IgD-negative memory B cell (primary cell): ENCODE measurements around the gene TMC1. TPM values are rescaled to one million over a fixed set of nuclear protein-coding genes. Genes with fewer than 3 reads are reported as not detected.
"Not testable (repeated sequence)": the region's sequence is repeated elsewhere in the genome, so short reads cannot be mapped to it uniquely, and the experiment has no call there.

Source experiments
- H3K27ac Mint-ChIP-seq, 3 donors: one replicate each; pipeline ENCODE4 v1.8.0; 2020 to 2022; ENCODE audit warnings: mild to moderate bottlenecking in 3 of 3, mixed read lengths in 3 of 3, moderate library complexity in 1 of 3
- H3K27me3 Mint-ChIP-seq: one replicate; pipeline ENCODE4 v1.8.0; 2021; ENCODE audit warnings: mixed read lengths
- H3K36me3 Mint-ChIP-seq: one replicate; pipeline ENCODE4 v1.8.0; 2020; ENCODE audit warnings: mild to moderate bottlenecking, mixed read lengths
- H3K4me1 Mint-ChIP-seq, 3 donors: one replicate each; pipeline ENCODE4 v1.8.0; 2020 to 2022; ENCODE audit warnings: mixed read lengths in 3 of 3, mild to moderate bottlenecking in 1 of 3
- H3K4me3 Mint-ChIP-seq, 4 donors: one replicate each; pipeline ENCODE4 v1.8.0; 2020 to 2022; ENCODE audit warnings: mild to moderate bottlenecking in 4 of 4, mixed read lengths in 4 of 4, moderate library complexity in 3 of 4
- H3K9me3 Mint-ChIP-seq, 3 donors: one replicate each; pipeline ENCODE4 v1.8.0; 2020 to 2021; ENCODE audit warnings: mixed read lengths in 3 of 3, mild to moderate bottlenecking in 1 of 3
- polyA plus RNA-seq: library from polyadenylated mRNA; unstranded; fragments of 300-500 nt; fragmentation: Illumina TruSeq; gene quantifications from one replicate; pipeline ENCODE4 v1.2.3, GENCODE V29; 2021

Gene TMC1
- polyA plus RNA-seq, 1 donor from 2014 or later, result not detected

- Mint-ChIP-seq H3K36me3 (no peaks in the 10 kb centered on the region), H3K27me3 (peaks cover 4% of the 10 kb centered on the region)
These were observed 23.9 kb upstream of the TMC1 start for GRCh38 chr9:72497447-72498046.

GRCh38 chr9:72506615-72507014 is 14.8 kb upstream of the TMC1 start:
- Mint-ChIP-seq H3K4me3 (no peak overlapping the region), H3K36me3 (peaks cover 1% of the 10 kb centered on the region), H3K27me3 (no peaks in the 10 kb centered on the region), H3K4me1 (peaks cover 0 to 1% (median 0%) of the 10 kb centered on the region in 3 donors), H3K9me3 (no peaks in the 10 kb centered on the region), H3K27ac (no peak overlapping the region)

More at GRCh38 chr9:72497447-72498046, 23.9 kb upstream of the TMC1 start:
- H3K4me1 Mint-ChIP-seq, result no peaks in the 10 kb centered on the region
- peaks cover 0 to 3% (median 2%) of the 10 kb centered on the region in 3 donors for H3K9me3 Mint-ChIP-seq
- no peak overlapping the region for H3K27ac Mint-ChIP-seq
- no peak overlapping the region for H3K4me3 Mint-ChIP-seq

- H3K9me3 Mint-ChIP-seq, result no peaks in the 10 kb centered on the region
- H3K36me3 Mint-ChIP-seq, result peaks cover 1% of the 10 kb centered on the region
- H3K4me1 Mint-ChIP-seq, result peaks cover 0 to 1% (median 0%) of the 10 kb centered on the region in 3 donors
- H3K27me3 Mint-ChIP-seq, result no peaks in the 10 kb centered on the region
- no peak overlapping the region for H3K27ac Mint-ChIP-seq
- H3K4me3 Mint-ChIP-seq, result no peak overlapping the region
These were observed 12.4 kb upstream of the TMC1 start for GRCh38 chr9:72509053-72509452.

GRCh38 chr9:72509635-72510034 is 11.8 kb upstream of the TMC1 start:
- H3K4me3 Mint-ChIP-seq, result no peak overlapping the region
- H3K27me3 Mint-ChIP-seq, result no peaks in the 10 kb centered on the region
- no peak overlapping the region for H3K27ac Mint-ChIP-seq
- H3K4me1 Mint-ChIP-seq, result no peaks in the 10 kb centered on the region
- peaks cover 1% of the 10 kb centered on the region for H3K36me3 Mint-ChIP-seq
- H3K9me3 Mint-ChIP-seq, result no peaks in the 10 kb centered on the region

GRCh38 chr9:72521011-72521410 is 397 bp upstream of the TMC1 start:
- not testable (repeated sequence) for H3K27ac Mint-ChIP-seq, H3K36me3 Mint-ChIP-seq, H3K4me1 Mint-ChIP-seq, H3K4me3 Mint-ChIP-seq, H3K27me3 Mint-ChIP-seq, H3K9me3 Mint-ChIP-seq

- Mint-ChIP-seq H3K27ac (no peak overlapping the region), H3K4me1 (peaks cover 5 to 18% (median 9%) of the 10 kb centered on the region in 3 donors), H3K36me3 (peaks cover 3% of the 10 kb centered on the region), H3K4me3 (no peak overlapping the region), H3K9me3 (no peaks in the 10 kb centered on the region), H3K27me3 (peaks cover 6% of the 10 kb centered on the region)
These were observed 3.6 kb downstream of the TMC1 start for GRCh38 chr9:72524820-72525540.

GRCh38 chr9:72526901-72527800 is 5.7 kb downstream of the TMC1 start:
- H3K27me3 Mint-ChIP-seq, result peaks cover 6% of the 10 kb centered on the region
- no peaks in the 10 kb centered on the region for H3K9me3 Mint-ChIP-seq
- no peak overlapping the region for H3K27ac Mint-ChIP-seq
- H3K4me1 Mint-ChIP-seq, result peaks cover 5 to 18% (median 9%) of the 10 kb centered on the region in 3 donors
- H3K36me3 Mint-ChIP-seq, result no peaks in the 10 kb centered on the region
- H3K4me3 Mint-ChIP-seq, result peak overlapping the region in 3 of 4 donors; percentile 78 to 86 (median 86)

- no peak overlapping the region for H3K27ac Mint-ChIP-seq
- H3K4me3 Mint-ChIP-seq, result peak overlapping the region in 3 of 4 donors; percentile 78 to 86 (median 86)
- H3K4me1 Mint-ChIP-seq, result peaks cover 5 to 18% (median 9%) of the 10 kb centered on the region in 3 donors
- H3K27me3 Mint-ChIP-seq, result peaks cover 6% of the 10 kb centered on the region
- no peaks in the 10 kb centered on the region for H3K36me3 Mint-ChIP-seq
- no peaks in the 10 kb centered on the region for H3K9me3 Mint-ChIP-seq
These were observed 6.4 kb downstream of the TMC1 start for GRCh38 chr9:72527801-72528195.

GRCh38 chr9:72529531-72529930 is 8.1 kb downstream of the TMC1 start:
- Mint-ChIP-seq H3K36me3 (no peaks in the 10 kb centered on the region), H3K4me3 (no peak overlapping the region), H3K9me3 (no peaks in the 10 kb centered on the region), H3K27me3 (peaks cover 7% of the 10 kb centered on the region), H3K27ac (no peak overlapping the region), H3K4me1 (peaks cover 5 to 18% (median 9%) of the 10 kb centered on the region in 3 donors)

- H3K9me3 Mint-ChIP-seq, result peaks cover 0 to 5% (median 1%) of the 10 kb centered on the region in 3 donors
- peaks cover 1% of the 10 kb centered on the region for H3K27me3 Mint-ChIP-seq
- H3K4me1 Mint-ChIP-seq, result peaks cover 0 to 3% (median 0%) of the 10 kb centered on the region in 3 donors
- no peak overlapping the region for H3K27ac Mint-ChIP-seq
- H3K36me3 Mint-ChIP-seq, result no peaks in the 10 kb centered on the region
- no peak overlapping the region for H3K4me3 Mint-ChIP-seq
These were observed 11.9 kb downstream of the TMC1 start for GRCh38 chr9:72533322-72533721.

GRCh38 chr9:72534931-72535330 is 13.5 kb downstream of the TMC1 start:
- no peaks in the 10 kb centered on the region for H3K4me1 Mint-ChIP-seq
- H3K27me3 Mint-ChIP-seq, result peaks cover 1% of the 10 kb centered on the region
- peaks cover 3% of the 10 kb centered on the region for H3K36me3 Mint-ChIP-seq
- no peak overlapping the region for H3K4me3 Mint-ChIP-seq
- no peak overlapping the region for H3K27ac Mint-ChIP-seq
- H3K9me3 Mint-ChIP-seq, result peaks cover 0 to 5% (median 1%) of the 10 kb centered on the region in 3 donors

- Mint-ChIP-seq H3K4me1 (no peaks in the 10 kb centered on the region), H3K36me3 (peaks cover 3% of the 10 kb centered on the region), H3K27me3 (peaks cover 1% of the 10 kb centered on the region), H3K27ac (no peak overlapping the region), H3K9me3 (peaks cover 1 to 5% (median 2%) of the 10 kb centered on the region in 3 donors), H3K4me3 (no peak overlapping the region)
These were observed 15.7 kb downstream of the TMC1 start for GRCh38 chr9:72537011-72537545.

- Mint-ChIP-seq H3K4me1 (peaks cover 0 to 2% (median 0%) of the 10 kb centered on the region in 3 donors), H3K9me3 (peaks cover 1 to 5% (median 2%) of the 10 kb centered on the region in 3 donors), H3K27me3 (peaks cover 1% of the 10 kb centered on the region), H3K27ac (no peak overlapping the region), H3K4me3 (no peak overlapping the region), H3K36me3 (peaks cover 3% of the 10 kb centered on the region)
These were observed 16.3 kb downstream of the TMC1 start for GRCh38 chr9:72537671-72538070.

GRCh38 chr9:72538921-72539702 is 17.7 kb downstream of the TMC1 start:
- Mint-ChIP-seq H3K27ac (no peak overlapping the region), H3K9me3 (peaks cover 1 to 5% (median 2%) of the 10 kb centered on the region in 3 donors), H3K36me3 (peaks cover 3% of the 10 kb centered on the region), H3K4me3 (no peak overlapping the region), H3K4me1 (peaks cover 0 to 2% (median 0%) of the 10 kb centered on the region in 3 donors), H3K27me3 (no peaks in the 10 kb centered on the region)
